GM23338 (cell line): Measurements from ENCODE around the gene UGT2A3. TPM values are rescaled to one million over a fixed set of nuclear protein-coding genes. Genes with fewer than 3 reads are reported as not detected.

Source experiments
- ATAC-seq: fragments of 200-7000 bp; cut with Tn5 transposase; 3 replicates; pipeline ENCODE4 v1.9.1; 2020
- DNase-seq: peaks from one replicate; pipeline ENCODE4 v3.0.0-alpha.2; 2015; ENCODE audit warnings: low spot score
- H2AFZ ChIP-seq: fragments of 200-600 bp; sonication (generic); 2 replicates; pipeline ENCODE4 v1.8.0; 2016; ENCODE audit warnings: antibody characterized with exemption, mild to moderate bottlenecking, moderate library complexity
- H3F3A ChIP-seq: fragments of 200-600 bp; sonication (generic); replicated peaks from 2 replicates; pipeline ENCODE4 v1.8.0; 2017; ENCODE audit warnings: antibody characterized with exemption, mixed run types, low read depth
- H3K27ac ChIP-seq: fragments of 200-600 bp; sonication (generic); 2 replicates; pipeline ENCODE4 v1.6.1; 2016; ENCODE audit warnings: low read depth
- H3K27me3 ChIP-seq: fragments of 200-600 bp; sonication (generic); 2 replicates; pipeline ENCODE4 v1.8.0; 2016; ENCODE audit warnings: mild to moderate bottlenecking, mixed run types, moderate library complexity; ENCODE audit not compliant: insufficient read depth
- H3K36me3 ChIP-seq: fragments of 200-600 bp; sonication (generic); 2 replicates; pipeline ENCODE4 v1.8.0; 2016; ENCODE audit warnings: mild to moderate bottlenecking; ENCODE audit not compliant: insufficient read depth
- H3K4me1 ChIP-seq: fragments of 200-600 bp; sonication (generic); 2 replicates; pipeline ENCODE4 v1.8.0; 2016; ENCODE audit warnings: mild to moderate bottlenecking, moderate library complexity; ENCODE audit not compliant: insufficient read depth
- H3K4me2 ChIP-seq: fragments of 200-600 bp; sonication (generic); 2 replicates; pipeline ENCODE4 v1.7.1; 2017; ENCODE audit warnings: mixed run types
- H3K4me3 ChIP-seq: fragments of 200-600 bp; sonication (generic); 2 replicates; pipeline ENCODE4 v1.6.1; 2016; ENCODE audit warnings: mixed run types
- H3K79me2 ChIP-seq: fragments of 200-600 bp; sonication (generic); replicated peaks from 2 replicates; pipeline ENCODE4 v1.8.0; 2017; ENCODE audit warnings: mild to moderate bottlenecking; ENCODE audit not compliant: insufficient read depth
- H3K9me2 ChIP-seq: fragments of 200-600 bp; sonication (generic); 2 replicates; pipeline ENCODE4 v1.8.0; 2017; ENCODE audit not compliant: insufficient read depth
- H4K20me1 ChIP-seq: fragments of 200-600 bp; sonication (generic); replicated peaks from 2 replicates; pipeline ENCODE4 v1.8.0; 2017; ENCODE audit warnings: mild to moderate bottlenecking; ENCODE audit not compliant: insufficient read depth
- H3K27ac Mint-ChIP-seq: 2 replicates; pipeline ENCODE4 v1.8.0; 2020; ENCODE audit warnings: inconsistent platforms, mild to moderate bottlenecking, moderate library complexity, mixed read lengths
- H3K27me3 Mint-ChIP-seq: 3 replicates; pipeline ENCODE4 v1.8.0; 2022; ENCODE audit warnings: low read depth, mild to moderate bottlenecking, moderate library complexity, mixed read lengths, inconsistent platforms; ENCODE audit not compliant: insufficient read depth, poor library complexity
- H3K36me3 Mint-ChIP-seq: 3 replicates; pipeline ENCODE4 v1.8.0; 2021; ENCODE audit warnings: low read depth, mild to moderate bottlenecking, inconsistent platforms, moderate library complexity, mixed read lengths
- H3K4me1 Mint-ChIP-seq: 3 replicates; pipeline ENCODE4 v1.8.0; 2020; ENCODE audit warnings: mild to moderate bottlenecking, inconsistent platforms, mixed read lengths
- H3K4me3 Mint-ChIP-seq: 3 replicates; pipeline ENCODE4 v1.8.0; 2021; ENCODE audit warnings: moderate library complexity, mild to moderate bottlenecking, inconsistent platforms, mixed read lengths
- H3K9me3 Mint-ChIP-seq: 3 replicates; pipeline ENCODE4 v1.8.0; 2020; ENCODE audit warnings: moderate library complexity, mild to moderate bottlenecking, inconsistent platforms, mixed read lengths
- CREB1 ChIP-seq: fragments of 250-450 bp; sonication (Bioruptor Pico); IDR thresholded peaks from 2 replicates; pipeline ENCODE4 v1.5.0; 2020; ENCODE audit warnings: low read depth, mild to moderate bottlenecking, moderate library complexity
- CTCF ChIP-seq, 2 experiments: fragments of 200-600 bp in 1 of 2; sonication (generic) in 1 of 2; conservative IDR thresholded peaks; 2 replicates each; pipeline versions ENCODE4 v1.5.1 to v1.6.1; 2016 to 2017; ENCODE audit warnings: antibody characterized with exemption in 2 of 2, low read depth in 2 of 2, mild to moderate bottlenecking in 2 of 2, moderate library complexity in 1 of 2
- ETS1 ChIP-seq: IDR thresholded peaks from 2 replicates; pipeline ENCODE4 v1.6.1; 2016; ENCODE audit warnings: antibody characterized with exemption
- EZH2 ChIP-seq: fragments of 200-600 bp; sonication (generic); IDR thresholded peaks from one replicate; pipeline ENCODE4 v1.8.0; 2017; ENCODE audit warnings: antibody characterized with exemption, mild to moderate bottlenecking, low read depth; ENCODE audit not compliant: unreplicated experiment
- EZH2phosphoT487 ChIP-seq: fragments of 200-600 bp; sonication (generic); IDR thresholded peaks from one replicate; pipeline ENCODE4 v1.8.1; 2018; ENCODE audit warnings: antibody characterized with exemption; ENCODE audit not compliant: unreplicated experiment
- NANOG ChIP-seq: IDR thresholded peaks from 2 replicates; pipeline ENCODE4 v1.6.1; 2016; ENCODE audit warnings: antibody characterized with exemption, borderline replicate concordance
- POLR2AphosphoS5 ChIP-seq: IDR thresholded peaks from 2 replicates; pipeline ENCODE4 v1.6.1; 2016; ENCODE audit warnings: antibody characterized with exemption, low read depth
- REST ChIP-seq: IDR thresholded peaks from one replicate; pipeline ENCODE4 v1.6.1; 2018; ENCODE audit warnings: antibody characterized with exemption; ENCODE audit not compliant: unreplicated experiment
- ZNF114 ChIP-seq: fragments of 250-450 bp; sonication (Bioruptor Pico); IDR thresholded peaks from 2 replicates; pipeline ENCODE4 v1.5.0; 2020; ENCODE audit warnings: mild to moderate bottlenecking, moderate library complexity
- ZNF331 ChIP-seq: fragments of 250-450 bp; sonication (Bioruptor Pico); IDR thresholded peaks from 2 replicates; pipeline ENCODE4 v1.5.0; 2020; ENCODE audit warnings: low read depth, mild to moderate bottlenecking, moderate library complexity
- ZNF462 ChIP-seq: fragments of 250-450 bp; sonication (Bioruptor Pico); IDR thresholded peaks from 2 replicates; pipeline ENCODE4 v1.5.0; 2020; ENCODE audit warnings: mild to moderate bottlenecking, moderate library complexity
- polyA plus RNA-seq: library from polyadenylated mRNA; unstranded; fragments of >200 nt; fragmentation: Nextera tagmentation; extraction: Ambion mirVana; gene quantifications from 2 replicates; pipeline ENCODE4 v1.2.1, GENCODE V29; 2016
- total RNA-seq: library from RNA; depleted of rRNA; stranded (reverse); fragments of >200 nt; shearing (Covaris generic); gene quantifications from 2 replicates; pipeline ENCODE4 v1.2.3, GENCODE V29; 2014

Gene UGT2A3
- total and polyA plus RNA-seq, 2 experiments from 2014 or later: not detected

GRCh38 chr4:68948985-68949384, 2.6 kb downstream of the UGT2A3 start:
- Mint-ChIP-seq H3K4me1 (peaks cover 8% of the 10 kb centered on the region; the same call in 2 of the 3 replicates), H3K27me3 (no peaks in the 10 kb centered on the region), H3K4me3 (no peak overlapping the region), H3K9me3 (no peaks in the 10 kb centered on the region; the same call in 2 of the 3 replicates), H3K27ac (no peak overlapping the region), H3K36me3 (no peaks in the 10 kb centered on the region)
- Histone ChIP-seq H3K27me3 (no peaks in the 10 kb centered on the region), H2AFZ (no peak overlapping the region), H4K20me1 (no peaks in the 10 kb centered on the region), H3K4me2 (no peak overlapping the region), H3F3A (no peaks in the 10 kb centered on the region), H3K79me2 (no peaks in the 10 kb centered on the region), H3K4me1 (no peaks in the 10 kb centered on the region), H3K9me2 (no peaks in the 10 kb centered on the region), H3K4me3 (no peak overlapping the region), H3K36me3 (no peaks in the 10 kb centered on the region; the same call in 1 of the 2 replicates), H3K27ac (no peak overlapping the region)
- no peak for DNase-seq
- no peak for ATAC-seq
- no peak for TF ChIP-seq REST
- no peak for TF ChIP-seq EZH2
- TF ChIP-seq CREB1: no peak
- no peak for TF ChIP-seq CTCF (conservative IDR thresholded peaks at IDR 0.05; ENCODE audit: low read depth in 2 of 2)
- no peak for TF ChIP-seq ZNF462 (CRISPR knock-in tag)
- no peak for TF ChIP-seq ZNF114 (CRISPR knock-in tag)
- TF ChIP-seq NANOG: no peak
- no peak for TF ChIP-seq ETS1
- no peak for TF ChIP-seq ZNF331 (CRISPR knock-in tag)
- TF ChIP-seq POLR2AphosphoS5: no peak
- TF ChIP-seq EZH2phosphoT487: no peak
